ENCODE results near the gene CPNE2. TPM values are rescaled to one million over a fixed set of nuclear protein-coding genes. Genes with fewer than 3 reads are reported as not detected.

The CPNE2 gene
- total RNA-seq, 3 donors from 2014 or later, result 48.7 to 77.0 (median 52.5) TPM

DNA sequence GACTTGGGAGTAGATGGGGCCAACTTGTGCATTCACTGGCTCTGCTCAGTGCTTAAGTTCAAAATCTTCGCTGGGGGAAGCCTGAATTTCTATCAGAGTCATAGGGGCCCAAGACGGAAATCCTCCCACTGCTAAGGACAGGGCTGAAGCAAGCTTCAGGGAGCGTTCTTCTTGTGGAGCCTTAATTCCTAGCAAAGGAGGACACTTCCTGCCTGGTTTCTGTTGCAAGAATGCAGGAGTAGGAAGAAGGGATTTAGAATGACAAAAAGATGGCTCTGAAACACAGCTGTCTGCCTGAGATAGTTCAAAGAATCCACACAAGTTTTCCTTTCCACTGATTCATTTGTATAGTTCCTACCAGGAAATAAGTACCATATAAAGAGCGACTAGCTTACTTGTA is 67.1 kb downstream of the CPNE2 start:
- ATAC-seq (no peak), DNase-seq (no peak)
- H3K4me3 ChIP-seq, result no peak overlapping the region
- intact Hi-C loops (cut with DNase I, micrococcal nuclease), result no loop called here
- peaks cover 3% of the 10 kb centered on the region for H3K36me3 ChIP-seq (ENCODE audit: low read depth)
- no peaks in the 10 kb centered on the region for H3K9me3 ChIP-seq
- peaks cover 4% of the 10 kb centered on the region for H3K4me1 ChIP-seq (ENCODE audit: low read depth)
- TF ChIP-seq CTCF (IDR thresholded peaks at IDR 0.05), result no peak

DNA sequence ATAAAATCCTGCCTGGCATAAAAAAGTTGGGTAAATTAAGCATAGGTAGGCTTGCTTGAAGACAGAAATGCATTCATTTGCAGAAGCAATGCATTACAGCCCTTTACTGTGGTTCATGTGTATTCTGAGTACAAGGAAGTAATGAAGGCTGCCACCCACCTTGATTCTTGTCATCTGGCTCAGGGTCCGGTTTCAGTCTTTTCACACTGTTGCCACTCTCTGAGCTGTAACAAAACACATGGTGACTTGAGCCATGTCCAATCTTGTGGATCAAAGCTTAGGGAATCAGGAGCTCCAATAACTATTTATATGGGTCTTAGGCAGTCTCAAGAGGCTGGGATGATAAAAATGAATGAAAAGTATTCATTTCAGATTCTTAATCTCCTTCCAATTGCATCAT is 71.5 kb downstream of the CPNE2 start:
- peaks cover 3% of the 10 kb centered on the region for H3K36me3 ChIP-seq (ENCODE audit: low read depth)

GRCh38 chr16:57165483-57165882 is 73.1 kb downstream of the CPNE2 start:
- peaks cover 4% of the 10 kb centered on the region for H3K4me1 ChIP-seq (ENCODE audit: low read depth)
- intact Hi-C loops (cut with DNase I, micrococcal nuclease), result loop anchor here in 1 of 2 donors (10.0 kb wide), 1 partner anchor 81 kb away; no protein-coding TSS in a partner anchor
- ATAC-seq (no peak), DNase-seq (no peak)
- H3K9me3 ChIP-seq, result no peaks in the 10 kb centered on the region
- no peak overlapping the region for H3K4me3 ChIP-seq
- H3K36me3 ChIP-seq (ENCODE audit: low read depth), result peaks cover 3% of the 10 kb centered on the region
- TF ChIP-seq CTCF (IDR thresholded peaks at IDR 0.05), result no peak

More for the DNA sequence above, 71.5 kb downstream of the CPNE2 start:
- Histone ChIP-seq H3K4me1 (ENCODE audit: low read depth) (peaks cover 4% of the 10 kb centered on the region), H3K9me3 (no peaks in the 10 kb centered on the region), H3K4me3 (no peak overlapping the region)
- ATAC-seq, result no peak
- intact Hi-C loops (cut with DNase I, micrococcal nuclease), result loop anchor here in 1 of 2 donors (10.0 kb wide), 1 partner anchor 79 kb away; no protein-coding TSS in a partner anchor
- TF ChIP-seq CTCF (IDR thresholded peaks at IDR 0.05), result no peak
- DNase-seq, result no peak

- H3K9me3 ChIP-seq, result no peaks in the 10 kb centered on the region
- H3K4me3 ChIP-seq, result no peak overlapping the region
- ATAC-seq (no peak), DNase-seq (no peak)
- peaks cover 3% of the 10 kb centered on the region for H3K36me3 ChIP-seq (ENCODE audit: low read depth)
- H3K4me1 ChIP-seq (ENCODE audit: low read depth), result peaks cover under 1% of the 10 kb centered on the region
- no peak for TF ChIP-seq CTCF (IDR thresholded peaks at IDR 0.05)
- intact Hi-C loops (cut with DNase I, micrococcal nuclease), result loop anchor here in 1 of 2 donors (10.0 kb wide), 1 partner anchor 81 kb away; no protein-coding TSS in a partner anchor
Measured at GRCh38 chr16:57165938-57166337, 73.6 kb downstream of the CPNE2 start.

DNA sequence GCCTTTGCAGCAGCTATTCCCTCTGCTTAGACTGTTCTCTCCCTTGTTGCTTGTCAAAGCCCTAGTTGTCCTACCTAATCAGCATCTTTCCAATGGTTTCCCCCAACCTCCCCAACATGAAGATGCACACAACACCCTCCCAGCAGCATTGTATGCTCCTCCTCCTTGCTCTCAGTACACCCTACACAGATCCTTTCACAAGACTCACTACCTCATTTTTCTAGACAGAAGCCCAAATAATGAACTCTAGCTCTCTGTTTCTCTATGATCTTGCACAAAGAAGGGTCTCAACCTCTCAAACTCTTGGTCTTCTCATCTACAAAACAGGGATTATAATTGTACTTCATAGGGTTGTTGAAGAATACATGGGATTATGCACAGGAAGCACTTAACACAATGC is 74.1 kb downstream of the CPNE2 start:
- Histone ChIP-seq H3K4me3 (no peak overlapping the region), H3K9me3 (no peaks in the 10 kb centered on the region), H3K4me1 (ENCODE audit: low read depth) (no peaks in the 10 kb centered on the region), H3K36me3 (ENCODE audit: low read depth) (peaks cover 3% of the 10 kb centered on the region)
- no peak for TF ChIP-seq CTCF (IDR thresholded peaks at IDR 0.05)
- DNase-seq, result no peak
- intact Hi-C loops (cut with DNase I, micrococcal nuclease), result loop anchor here in 1 of 2 donors (10.0 kb wide), 1 partner anchor 82 kb away; no protein-coding TSS in a partner anchor
- ATAC-seq, result no peak

DNA sequence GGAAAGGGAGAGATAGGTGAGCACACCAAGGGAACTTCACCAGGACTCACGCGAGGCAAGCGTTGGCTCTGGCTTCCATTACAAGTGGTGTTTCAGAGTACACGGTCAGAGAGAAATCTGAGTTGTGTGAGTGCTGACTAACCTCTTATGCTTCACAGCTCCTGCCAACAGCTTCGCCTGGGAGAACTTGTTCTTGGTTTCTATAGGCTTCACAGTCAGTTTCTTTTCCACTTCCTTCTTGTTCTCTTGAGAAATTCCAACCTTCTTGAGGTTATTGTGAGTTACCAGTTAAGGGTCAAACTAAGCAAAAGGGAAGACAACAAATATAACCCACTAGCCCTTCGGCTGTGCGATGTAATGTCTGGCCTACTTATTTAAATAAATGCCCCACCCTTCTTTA is 74.6 kb downstream of the CPNE2 start:
- Histone ChIP-seq H3K9me3 (no peaks in the 10 kb centered on the region), H3K4me3 (no peak overlapping the region), H3K4me1 (ENCODE audit: low read depth) (no peaks in the 10 kb centered on the region), H3K36me3 (ENCODE audit: low read depth) (peaks cover 3% of the 10 kb centered on the region)
- no peak for TF ChIP-seq CTCF (IDR thresholded peaks at IDR 0.05)
- ATAC-seq, result peak; percentile 31
- DNase-seq, result no peak
- intact Hi-C loops (cut with DNase I, micrococcal nuclease), result loop anchor here in 1 of 2 donors (10.0 kb wide), 1 partner anchor 82 kb away; no protein-coding TSS in a partner anchor
